PFSK-1 (cell line): ENCODE data around the gene GCN1.

Experiments
- FOXP2 ChIP-seq: optimal IDR thresholded peaks from 2 replicates; pipeline ENCODE3; 2011; ENCODE audit warnings: borderline replicate concordance, control low read depth, inconsistent platforms; ENCODE audit not compliant: insufficient read depth; ENCODE audit errors: extremely low read length, extremely low read depth
- POLR2AphosphoS5 ChIP-seq: IDR thresholded peaks from 2 replicates; pipeline ENCODE4 v1.6.1; 2012; ENCODE audit warnings: low read depth, mild to moderate bottlenecking, control low read depth, low read length, moderate library complexity
- SIN3A ChIP-seq: IDR thresholded peaks from 2 replicates; pipeline ENCODE4 v1.6.1; 2012; ENCODE audit warnings: mild to moderate bottlenecking, low read length, moderate library complexity, borderline replicate concordance; ENCODE audit not compliant: insufficient read depth
- TAF1 ChIP-seq: IDR thresholded peaks from 2 replicates; pipeline ENCODE4 v1.6.1; 2012; ENCODE audit warnings: low read length, control low read depth, borderline replicate concordance; ENCODE audit not compliant: insufficient read depth
- TF ChIP-seq, protein P1 (sequence below), 2 experiments: IDR thresholded peaks; 2 replicates each; pipeline versions ENCODE4 v1.6.1 to v1.8.0; 2011 to 2012; ENCODE audit warnings: low read depth in 2 of 2, low read length in 2 of 2, control low read depth in 1 of 2, inconsistent platforms in 1 of 2, mild to moderate bottlenecking in 1 of 2, moderate library complexity in 1 of 2; ENCODE audit not compliant: insufficient read depth in 1 of 2

GCN1 gene

DNA sequence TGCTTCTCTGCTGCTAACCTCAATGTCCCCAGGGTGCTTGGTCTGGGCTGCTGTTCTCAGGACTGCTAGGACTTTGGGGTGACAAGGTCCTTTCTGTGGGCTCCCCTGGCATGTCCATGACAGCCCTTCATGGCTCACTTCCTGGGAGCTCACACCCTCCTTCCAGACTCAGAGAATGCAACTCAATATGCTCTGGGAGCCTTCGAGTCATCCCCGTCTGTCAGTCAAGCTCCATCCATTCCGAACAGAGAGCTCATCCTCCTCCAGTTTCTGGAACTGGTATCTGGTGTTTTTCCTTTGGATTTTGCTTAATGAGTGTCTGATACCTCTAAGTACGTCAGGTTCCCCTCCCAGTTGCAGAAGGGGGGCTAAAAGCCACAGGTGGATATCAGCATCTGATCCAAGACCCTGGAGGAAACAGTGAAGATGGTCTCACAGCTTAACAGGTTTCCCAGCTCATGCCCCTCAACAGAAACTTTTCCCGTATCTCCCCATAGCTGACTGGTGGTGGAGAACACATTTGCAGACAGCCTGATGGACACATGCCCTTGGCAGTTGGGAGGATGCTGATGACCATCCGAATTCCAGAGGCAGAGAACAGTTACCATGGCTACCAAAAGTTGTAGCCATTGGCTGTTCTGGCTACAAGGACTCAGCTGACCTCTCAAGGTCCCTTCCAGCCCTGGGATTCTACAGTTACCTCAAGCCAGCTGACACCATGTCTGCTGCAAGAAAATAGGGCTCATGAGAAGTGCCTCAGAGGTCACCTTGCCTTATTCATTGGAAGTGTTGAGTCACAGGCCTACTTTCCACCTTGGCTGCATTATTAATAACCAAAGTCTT is 68.5 kb downstream of the GCN1 start:
- TF ChIP-seq FOXP2 (no peak), TAF1 (no peak), POLR2AphosphoS5 (no peak; the same call in 1 of the 2 replicates), SIN3A (no peak)
- TF ChIP-seq, protein P1, sequence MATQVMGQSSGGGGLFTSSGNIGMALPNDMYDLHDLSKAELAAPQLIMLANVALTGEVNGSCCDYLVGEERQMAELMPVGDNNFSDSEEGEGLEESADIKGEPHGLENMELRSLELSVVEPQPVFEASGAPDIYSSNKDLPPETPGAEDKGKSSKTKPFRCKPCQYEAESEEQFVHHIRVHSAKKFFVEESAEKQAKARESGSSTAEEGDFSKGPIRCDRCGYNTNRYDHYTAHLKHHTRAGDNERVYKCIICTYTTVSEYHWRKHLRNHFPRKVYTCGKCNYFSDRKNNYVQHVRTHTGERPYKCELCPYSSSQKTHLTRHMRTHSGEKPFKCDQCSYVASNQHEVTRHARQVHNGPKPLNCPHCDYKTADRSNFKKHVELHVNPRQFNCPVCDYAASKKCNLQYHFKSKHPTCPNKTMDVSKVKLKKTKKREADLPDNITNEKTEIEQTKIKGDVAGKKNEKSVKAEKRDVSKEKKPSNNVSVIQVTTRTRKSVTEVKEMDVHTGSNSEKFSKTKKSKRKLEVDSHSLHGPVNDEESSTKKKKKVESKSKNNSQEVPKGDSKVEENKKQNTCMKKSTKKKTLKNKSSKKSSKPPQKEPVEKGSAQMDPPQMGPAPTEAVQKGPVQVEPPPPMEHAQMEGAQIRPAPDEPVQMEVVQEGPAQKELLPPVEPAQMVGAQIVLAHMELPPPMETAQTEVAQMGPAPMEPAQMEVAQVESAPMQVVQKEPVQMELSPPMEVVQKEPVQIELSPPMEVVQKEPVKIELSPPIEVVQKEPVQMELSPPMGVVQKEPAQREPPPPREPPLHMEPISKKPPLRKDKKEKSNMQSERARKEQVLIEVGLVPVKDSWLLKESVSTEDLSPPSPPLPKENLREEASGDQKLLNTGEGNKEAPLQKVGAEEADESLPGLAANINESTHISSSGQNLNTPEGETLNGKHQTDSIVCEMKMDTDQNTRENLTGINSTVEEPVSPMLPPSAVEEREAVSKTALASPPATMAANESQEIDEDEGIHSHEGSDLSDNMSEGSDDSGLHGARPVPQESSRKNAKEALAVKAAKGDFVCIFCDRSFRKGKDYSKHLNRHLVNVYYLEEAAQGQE (IDR thresholded peaks at IDR 0.05; ENCODE audit: insufficient read depth in 1 of 2, low read depth in 2 of 2, low read length in 2 of 2): no peak

DNA sequence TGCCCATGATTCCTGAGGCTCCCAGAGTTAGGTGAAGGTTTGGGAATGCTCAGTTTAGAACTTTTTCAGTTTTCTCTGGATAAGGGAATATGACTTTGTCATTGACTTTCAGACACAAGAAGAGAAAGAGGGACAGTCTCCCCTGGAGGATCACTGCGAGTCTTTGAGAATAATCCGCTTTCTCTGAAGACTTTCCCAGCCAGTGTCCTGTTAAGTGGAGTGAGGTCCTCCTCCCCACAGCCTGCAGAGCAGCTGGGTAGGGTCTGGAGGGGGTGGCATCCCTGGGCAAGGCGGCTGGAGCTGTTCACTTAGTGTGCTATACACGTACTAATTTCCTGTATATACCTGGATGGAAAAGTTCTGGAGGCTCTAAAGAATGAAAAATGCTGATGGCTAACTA is 69.5 kb downstream of the GCN1 start:
- TF ChIP-seq, protein P1 (IDR thresholded peaks at IDR 0.05; ENCODE audit: insufficient read depth in 1 of 2, low read depth in 2 of 2, low read length in 2 of 2): no peak

DNA sequence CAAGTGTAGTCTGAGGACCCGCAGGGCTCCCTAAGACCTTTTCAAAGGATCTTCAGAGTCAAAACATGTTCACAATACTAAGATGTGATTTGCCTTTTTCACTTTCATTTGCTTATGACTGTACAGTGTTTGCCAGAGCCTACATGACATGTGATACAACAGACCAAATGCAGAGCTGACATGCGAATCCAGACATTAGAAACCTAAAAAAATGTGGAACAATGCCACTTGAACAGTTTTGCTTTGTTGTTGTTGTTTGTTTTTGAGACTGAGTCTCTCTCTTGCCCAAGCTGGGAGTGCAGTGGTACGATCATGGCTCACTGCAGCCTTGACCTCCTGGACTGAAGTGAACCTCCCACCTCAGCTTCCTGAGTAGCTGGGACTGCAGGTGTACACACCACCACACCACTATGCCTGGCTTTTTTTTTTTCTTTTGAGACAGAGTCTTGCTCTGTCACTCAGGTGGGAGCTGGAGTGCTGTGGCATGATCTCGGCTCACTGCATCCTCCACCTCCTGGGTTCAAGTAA is 72.7 kb downstream of the GCN1 start:
- TF ChIP-seq POLR2AphosphoS5 (no peak), TAF1 (no peak), SIN3A (no peak), FOXP2 (no peak)
- TF ChIP-seq, protein P1 (IDR thresholded peaks at IDR 0.05; ENCODE audit: insufficient read depth in 1 of 2, low read depth in 2 of 2, low read length in 2 of 2): no peak

DNA sequence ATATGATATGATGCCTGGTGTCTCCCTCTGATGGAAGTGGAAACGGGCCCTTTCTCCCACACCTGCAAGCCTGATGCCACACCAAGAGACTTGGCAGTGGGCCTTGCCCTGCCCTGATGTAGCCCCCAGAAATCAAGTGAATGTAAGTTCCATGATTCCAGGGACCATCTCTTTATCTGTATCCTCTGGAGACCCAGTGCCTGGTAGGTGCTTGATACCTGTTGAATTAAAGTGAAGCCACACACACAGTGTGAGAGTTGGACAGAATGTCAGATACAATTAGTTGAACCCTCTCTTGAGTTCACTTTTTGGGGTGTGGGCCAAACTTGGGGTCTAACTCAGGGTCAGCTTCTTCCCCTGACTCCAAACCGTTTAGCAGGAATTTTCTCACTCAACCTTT is 73.2 kb downstream of the GCN1 start:
- TF ChIP-seq TAF1: no peak
- TF ChIP-seq, protein P1 (IDR thresholded peaks at IDR 0.05; ENCODE audit: insufficient read depth in 1 of 2, low read depth in 2 of 2, low read length in 2 of 2): no peak
- TF ChIP-seq SIN3A: no peak
- no peak for TF ChIP-seq POLR2AphosphoS5
- no peak for TF ChIP-seq FOXP2
